Fibroblast of skin of abdomen (primary cell): Measurements from ENCODE around the gene CCDC190. TPM values are rescaled to one million over a fixed set of nuclear protein-coding genes. Genes with fewer than 3 reads are reported as not detected.
"Not testable (repeated sequence)": the region's sequence is repeated elsewhere in the genome, so short reads cannot be mapped to it uniquely, and the experiment has no call there.

Experiments used
- DNase-seq: peaks from one replicate; pipeline ENCODE4 v3.0.0-alpha.2; 2013
- polyA plus RNA-seq, 2 experiments: library from polyadenylated mRNA; unstranded; fragments of 120-200 nt; gene quantifications; one replicate each; pipeline ENCODE4 v1.2.1, GENCODE V29; 2013; ENCODE audit not compliant: insufficient read length in 2 of 2

Gene CCDC190
- polyA plus RNA-seq (2013, experiment 1 of 2; ENCODE audit: insufficient read length), result not detected
- polyA plus RNA-seq (2013, experiment 2 of 2; ENCODE audit: insufficient read length), result 0.11 TPM

- no peak for DNase-seq
Measured at GRCh38 chr1:162861101-162861500, at the start of gene CCDC190. Gene CCDC190, minus strand, starts transcription at chr1:162861175. Its CDS starts 1,529 bp downstream, at chr1:162859646.

GRCh38 chr1:162910161-162910560 lies 49.2 kb upstream of the CCDC190 start:
- no peak for DNase-seq

- peak; percentile 78 for DNase-seq
Measured at GRCh38 chr1:162908780-162909179, 47.8 kb upstream of the CCDC190 start.

- no peak for DNase-seq
Measured at GRCh38 chr1:162908236-162908635, 47.3 kb upstream of the CCDC190 start.

- DNase-seq, result no peak
Measured at GRCh38 chr1:162906485-162906884, 45.5 kb upstream of the CCDC190 start.

- peak; percentile 86 for DNase-seq
Measured at GRCh38 chr1:162905174-162906158, 44.5 kb upstream of the CCDC190 start.

- no peak for DNase-seq
Measured at GRCh38 chr1:162904579-162904978, 43.6 kb upstream of the CCDC190 start.

GRCh38 chr1:162904023-162904422 lies 43.0 kb upstream of the CCDC190 start:
- no peak for DNase-seq

GRCh38 chr1:162903246-162903645 lies 42.3 kb upstream of the CCDC190 start:
- DNase-seq, result no peak

- DNase-seq, result peak; percentile 48
Measured at GRCh38 chr1:162902416-162902815, 41.4 kb upstream of the CCDC190 start.

GRCh38 chr1:162901243-162901642 lies 40.3 kb upstream of the CCDC190 start:
- no peak for DNase-seq

- DNase-seq, result peak; percentile 66
Measured at GRCh38 chr1:162899422-162900146, 38.6 kb upstream of the CCDC190 start.

GRCh38 chr1:162893612-162893908 lies 32.6 kb upstream of the CCDC190 start:
- DNase-seq, result no peak

GRCh38 chr1:162892906-162893611 lies 32.1 kb upstream of the CCDC190 start:
- peak; percentile 24 for DNase-seq

- no peak for DNase-seq
Measured at GRCh38 chr1:162889989-162890388, 29.0 kb upstream of the CCDC190 start.

- DNase-seq, result no peak
Measured at GRCh38 chr1:162886705-162887104, 25.7 kb upstream of the CCDC190 start.

- no peak for DNase-seq
Measured at GRCh38 chr1:162885265-162885664, 24.3 kb upstream of the CCDC190 start.

- DNase-seq, result no peak
Measured at GRCh38 chr1:162884831-162885230, 23.9 kb upstream of the CCDC190 start.

- peak; percentile 40 for DNase-seq
Measured at GRCh38 chr1:162882248-162882674, 21.3 kb upstream of the CCDC190 start.

GRCh38 chr1:162881590-162881989 lies 20.6 kb upstream of the CCDC190 start:
- DNase-seq, result no peak

GRCh38 chr1:162880617-162881016 lies 19.6 kb upstream of the CCDC190 start:
- DNase-seq, result not testable (repeated sequence)

- DNase-seq, result peak; percentile 72
Measured at GRCh38 chr1:162878000-162878596, 17.1 kb upstream of the CCDC190 start.
